Neural progenitor cell (in vitro differentiated cells): ENCODE results near the gene ZNF346. TPM values are rescaled to one million over a fixed set of nuclear protein-coding genes. Genes with fewer than 3 reads are reported as not detected.

Source experiments
- DNase-seq: peaks from one replicate; pipeline ENCODE4 v3.0.0-alpha.2; 2016; ENCODE audit warnings: low spot score
- H2AFZ ChIP-seq: fragments of 200-600 bp; sonication (generic); replicated peaks from 2 replicates; pipeline ENCODE4 v1.6.1; 2016; ENCODE audit warnings: antibody characterized with exemption
- H3F3A ChIP-seq: fragments of 200-600 bp; sonication (generic); 2 replicates; pipeline ENCODE4 v1.6.1; 2016; ENCODE audit warnings: antibody characterized with exemption, low read depth
- H3K27ac ChIP-seq: fragments of 200-600 bp; sonication (generic); 2 replicates; pipeline ENCODE4 v1.5.1; 2016; ENCODE audit warnings: mild to moderate bottlenecking
- H3K27me3 ChIP-seq: fragments of 200-600 bp; sonication (generic); 2 replicates; pipeline ENCODE4 v1.6.1; 2016; ENCODE audit warnings: mild to moderate bottlenecking, moderate library complexity
- H3K36me3 ChIP-seq: fragments of 200-600 bp; sonication (generic); 2 replicates; pipeline ENCODE4 v1.5.1; 2016
- H3K4me1 ChIP-seq: fragments of 200-600 bp; sonication (generic); 2 replicates; pipeline ENCODE4 v1.6.1; 2016; ENCODE audit warnings: mixed run types
- H3K4me2 ChIP-seq: fragments of 200-600 bp; sonication (generic); 2 replicates; pipeline ENCODE4 v1.6.1; 2016
- H3K4me3 ChIP-seq: fragments of 200-600 bp; sonication (generic); 2 replicates; pipeline ENCODE4 v1.5.1; 2016
- H3K79me2 ChIP-seq: fragments of 200-600 bp; sonication (generic); 2 replicates; pipeline ENCODE4 v1.6.1; 2016; ENCODE audit warnings: low read depth
- H3K9ac ChIP-seq: fragments of 200-600 bp; sonication (generic); 2 replicates; pipeline ENCODE4 v1.6.1; 2016
- H3K9me3 ChIP-seq: fragments of 200-600 bp; sonication (generic); 2 replicates; pipeline ENCODE4 v1.5.1; 2016; ENCODE audit warnings: low read depth
- H4K20me1 ChIP-seq: fragments of 200-600 bp; sonication (generic); 2 replicates; pipeline ENCODE4 v1.6.1; 2016; ENCODE audit warnings: low read depth
- H3K27ac Mint-ChIP-seq: 3 replicates; pipeline ENCODE4 v1.8.0; 2021; ENCODE audit warnings: mixed read lengths
- H3K27me3 Mint-ChIP-seq: 2 replicates; pipeline ENCODE4 v1.8.0; 2022; ENCODE audit warnings: low read depth, mild to moderate bottlenecking, inconsistent platforms, moderate library complexity, mixed read lengths; ENCODE audit not compliant: insufficient read depth
- H3K36me3 Mint-ChIP-seq: 3 replicates; pipeline ENCODE4 v1.8.0; 2021; ENCODE audit warnings: mixed read lengths
- H3K4me1 Mint-ChIP-seq: 3 replicates; pipeline ENCODE4 v1.8.0; 2021; ENCODE audit warnings: mixed read lengths
- H3K4me3 Mint-ChIP-seq: 3 replicates; pipeline ENCODE4 v1.8.0; 2021; ENCODE audit warnings: mild to moderate bottlenecking, moderate library complexity, mixed read lengths
- H3K9me3 Mint-ChIP-seq: 3 replicates; pipeline ENCODE4 v1.8.0; 2020; ENCODE audit warnings: mixed read lengths
- CTCF ChIP-seq: fragments of 200-600 bp; sonication (generic); IDR thresholded peaks from 2 replicates; pipeline ENCODE4 v1.5.1; 2017; ENCODE audit warnings: antibody characterized with exemption, mild to moderate bottlenecking
- EZH2 ChIP-seq: fragments of 200-600 bp; sonication (generic); IDR thresholded peaks from 2 replicates; pipeline ENCODE4 v1.6.1; 2017; ENCODE audit warnings: antibody characterized with exemption, mild to moderate bottlenecking, moderate library complexity
- EZH2phosphoT487 ChIP-seq: fragments of 200-600 bp; sonication (generic); IDR thresholded peaks from 2 replicates; pipeline ENCODE4 v1.6.1; 2017; ENCODE audit warnings: antibody characterized with exemption
- total RNA-seq: library from RNA; depleted of rRNA; stranded (reverse); fragments of >200 nt; gene quantifications from 2 replicates; pipeline ENCODE4 v1.2.3, GENCODE V29; 2015; ENCODE audit warnings: low replicate concordance

ZNF346 gene
- total RNA-seq, 1 donor from 2014 or later = 28.2 TPM

GRCh38 chr5:177049285-177049684 lies 26.8 kb downstream of the ZNF346 start:
- H3K4me1 ChIP-seq = no peaks in the 10 kb centered on the region
- TF ChIP-seq EZH2 (no peak), CTCF (no peak), EZH2phosphoT487 (no peak)
- peaks cover 9% of the 10 kb centered on the region for H3K36me3 ChIP-seq
- H3K4me1 Mint-ChIP-seq = peaks cover 3% of the 10 kb centered on the region
- peaks cover 23% of the 10 kb centered on the region for H3K36me3 Mint-ChIP-seq
- H3K9ac ChIP-seq = no peak overlapping the region
- no peaks in the 10 kb centered on the region for H4K20me1 ChIP-seq
- no peak overlapping the region for H3K4me3 ChIP-seq
- H3K79me2 ChIP-seq = no peaks in the 10 kb centered on the region
- no peak overlapping the region for H3K4me3 Mint-ChIP-seq
- no peaks in the 10 kb centered on the region for H3K9me3 ChIP-seq
- H3K4me2 ChIP-seq = no peak overlapping the region
- H3K27ac ChIP-seq = no peak overlapping the region
- no peak overlapping the region for H3K27ac Mint-ChIP-seq
- peaks cover 3% of the 10 kb centered on the region for H3K27me3 Mint-ChIP-seq
- no peak overlapping the region for H2AFZ ChIP-seq
- peaks cover 9% of the 10 kb centered on the region for H3F3A ChIP-seq
- DNase-seq = no peak
- H3K27me3 ChIP-seq = no peaks in the 10 kb centered on the region
- no peaks in the 10 kb centered on the region for H3K9me3 Mint-ChIP-seq

- Histone ChIP-seq H3K4me2 (no peak overlapping the region), H2AFZ (no peak overlapping the region), H3K4me3 (no peak overlapping the region), H3K9me3 (no peaks in the 10 kb centered on the region), H3K27ac (no peak overlapping the region), H4K20me1 (no peaks in the 10 kb centered on the region), H3K36me3 (no peaks in the 10 kb centered on the region), H3F3A (no peaks in the 10 kb centered on the region), H3K27me3 (no peaks in the 10 kb centered on the region), H3K79me2 (no peaks in the 10 kb centered on the region), H3K4me1 (no peaks in the 10 kb centered on the region), H3K9ac (no peak overlapping the region)
- TF ChIP-seq EZH2 = no peak
- TF ChIP-seq EZH2phosphoT487 = no peak
- no peak for TF ChIP-seq CTCF
- Mint-ChIP-seq H3K9me3 (no peaks in the 10 kb centered on the region), H3K36me3 (peaks cover 15% of the 10 kb centered on the region), H3K27ac (no peak overlapping the region), H3K4me1 (no peaks in the 10 kb centered on the region), H3K4me3 (no peak overlapping the region), H3K27me3 (peaks cover 2% of the 10 kb centered on the region)
- DNase-seq = no peak
Observed at GRCh38 chr5:177064500-177065277, 42.2 kb downstream of the ZNF346 start.

GRCh38 chr5:177065491-177065890 lies 43.0 kb downstream of the ZNF346 start:
- H3K4me1 ChIP-seq = no peaks in the 10 kb centered on the region
- no peaks in the 10 kb centered on the region for H3K79me2 ChIP-seq
- H3K36me3 Mint-ChIP-seq = peaks cover 13% of the 10 kb centered on the region
- H3F3A ChIP-seq = no peaks in the 10 kb centered on the region
- H2AFZ ChIP-seq = no peak overlapping the region
- peaks cover 2% of the 10 kb centered on the region for H3K27me3 Mint-ChIP-seq
- H3K4me3 ChIP-seq = no peak overlapping the region
- no peaks in the 10 kb centered on the region for H4K20me1 ChIP-seq
- no peak overlapping the region for H3K9ac ChIP-seq
- no peaks in the 10 kb centered on the region for H3K4me1 Mint-ChIP-seq
- no peaks in the 10 kb centered on the region for H3K9me3 ChIP-seq
- no peak overlapping the region for H3K4me2 ChIP-seq
- H3K4me3 Mint-ChIP-seq = no peak overlapping the region
- DNase-seq = no peak
- no peaks in the 10 kb centered on the region for H3K36me3 ChIP-seq
- TF ChIP-seq EZH2phosphoT487 (no peak), EZH2 (no peak), CTCF (no peak)
- no peak overlapping the region for H3K27ac ChIP-seq
- H3K27ac Mint-ChIP-seq = no peak overlapping the region
- H3K27me3 ChIP-seq = no peaks in the 10 kb centered on the region
- no peaks in the 10 kb centered on the region for H3K9me3 Mint-ChIP-seq
